HG02981 (cell line): ENCODE data around the gene MTF1.

ENCODE experiments used
- ATAC-seq: cut with Tn5 transposase; IDR thresholded peaks from one replicate; pipeline ENCODE4 v1.9.1; 2021; ENCODE audit warnings: mild to moderate bottlenecking, moderate library complexity; ENCODE audit not compliant: unreplicated experiment

Gene MTF1

DNA sequence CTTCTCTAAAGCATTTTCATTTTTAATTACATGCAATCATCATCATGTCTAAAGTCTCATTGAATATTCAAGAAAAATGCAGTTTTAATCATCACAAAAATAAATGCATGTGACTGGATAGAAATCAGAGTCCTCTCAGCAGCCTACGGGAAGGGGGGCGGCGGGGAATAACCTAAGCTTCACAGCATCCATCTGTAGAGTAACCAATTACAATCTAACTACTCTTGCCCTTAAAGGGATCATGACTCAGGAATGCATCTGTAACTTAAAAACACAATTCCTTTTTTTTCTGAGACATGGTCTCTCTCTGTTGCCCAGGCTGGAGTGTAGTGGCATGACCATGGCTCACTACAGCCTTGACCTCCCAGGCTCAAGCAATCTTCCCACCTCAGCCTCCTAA, 22.6 kb downstream of the MTF1 start:
- no peak for ATAC-seq

DNA sequence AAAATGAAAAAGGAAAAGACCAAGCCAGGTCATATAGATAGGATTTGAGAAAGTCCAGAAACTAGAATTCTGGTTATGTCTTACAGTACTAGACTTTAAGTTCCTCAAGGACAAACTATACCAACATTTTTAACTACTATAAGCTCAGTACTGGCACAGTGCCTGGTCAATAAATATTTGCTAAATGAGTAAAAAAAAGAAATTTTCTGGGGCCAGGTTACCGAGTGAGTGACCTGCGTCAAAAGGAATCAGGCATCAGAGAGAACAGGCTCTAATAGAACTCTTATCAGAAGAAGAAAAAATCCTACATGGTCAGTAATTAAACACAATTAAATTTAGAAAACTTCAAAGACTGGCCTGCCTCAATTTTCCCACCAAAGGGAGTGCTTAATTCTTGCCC, 27.6 kb downstream of the MTF1 start:
- ATAC-seq: no peak

DNA sequence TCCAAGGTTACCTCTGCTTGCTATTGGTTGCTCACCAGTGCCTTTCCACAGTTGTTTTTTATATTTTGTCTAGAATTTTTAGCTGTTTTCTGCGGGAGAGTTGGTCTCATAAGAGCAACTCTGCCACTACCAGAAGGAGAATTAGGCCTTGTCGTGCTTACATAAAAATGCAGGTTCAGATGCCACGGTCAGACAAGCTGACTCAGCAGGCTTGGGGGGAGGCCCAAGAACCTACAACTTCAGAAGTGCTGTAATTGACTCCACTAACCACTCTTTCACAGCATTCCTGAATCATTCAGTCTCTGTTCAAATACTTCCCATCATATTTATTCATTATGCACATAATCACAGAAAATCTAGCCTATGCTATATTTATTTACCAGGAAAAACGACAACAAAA, 28.3 kb downstream of the MTF1 start:
- no peak for ATAC-seq

DNA sequence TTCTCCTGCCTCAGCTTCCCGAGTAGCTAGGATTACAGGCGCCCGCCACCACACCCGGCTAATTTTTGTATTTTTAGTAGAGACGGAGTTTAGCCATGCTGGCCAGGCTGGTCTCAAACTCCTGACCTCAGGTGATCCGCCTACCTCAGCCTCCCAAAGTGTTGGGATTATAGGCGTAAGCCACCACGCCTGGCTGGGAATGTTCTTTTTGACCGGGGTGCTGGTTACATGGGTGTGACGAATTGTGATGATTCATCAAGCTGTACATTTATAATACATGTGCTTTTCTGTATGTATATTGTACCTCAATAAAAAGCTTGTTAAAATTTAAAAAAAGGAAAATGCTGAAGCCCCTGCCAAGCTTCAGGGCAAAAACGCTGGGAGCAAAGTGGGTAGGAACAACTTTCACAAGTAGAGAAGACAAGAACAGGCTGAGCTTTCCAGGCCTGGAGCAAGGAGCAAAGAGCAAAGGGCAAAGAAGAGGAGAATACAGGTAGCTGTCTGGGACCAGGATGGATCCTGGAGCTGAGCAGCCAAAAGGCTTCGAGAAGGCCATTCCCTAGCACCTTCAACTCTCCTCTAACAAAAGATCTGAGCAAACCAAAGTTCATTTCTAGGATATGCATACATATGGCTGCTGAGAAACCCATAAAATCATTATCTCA, 30.9 kb downstream of the MTF1 start:
- no peak for ATAC-seq

DNA sequence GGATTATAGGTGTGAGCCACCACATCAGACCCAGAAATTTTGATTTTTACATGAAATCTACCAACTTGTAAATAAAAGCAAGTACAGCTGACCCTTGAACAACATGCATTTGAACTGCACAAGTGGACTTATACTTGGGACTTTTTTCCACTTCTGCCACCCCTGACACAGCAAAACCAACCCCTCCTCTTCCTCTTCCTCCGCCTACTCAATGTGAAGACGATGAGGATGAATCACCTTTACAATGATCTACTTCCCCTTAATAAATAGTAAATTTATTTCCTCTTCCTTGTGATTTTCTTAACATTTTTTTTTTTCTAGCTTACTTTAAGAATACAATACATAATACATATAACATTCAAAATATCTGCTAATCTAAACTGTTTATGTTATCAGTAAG, 33.9 kb downstream of the MTF1 start:
- ATAC-seq: no peak

DNA sequence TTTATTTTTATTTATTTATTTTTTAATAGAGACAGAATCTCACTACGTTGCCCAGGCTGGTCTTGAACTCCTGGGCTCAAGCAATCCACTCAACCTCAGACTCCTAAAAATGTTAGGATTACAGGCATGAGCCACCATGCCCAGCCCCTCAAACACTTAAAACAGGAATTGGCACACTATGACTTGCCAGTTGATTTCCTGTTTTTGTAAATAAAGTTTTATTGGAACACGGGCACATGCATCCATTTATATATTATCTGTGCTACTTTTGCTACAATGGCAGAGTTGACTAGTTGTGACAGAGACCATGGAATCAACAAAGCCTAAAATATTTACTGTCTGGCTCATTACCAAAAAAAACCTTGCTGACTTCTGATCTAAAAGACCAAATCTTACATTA, 35.4 kb downstream of the MTF1 start:
- no peak for ATAC-seq

DNA sequence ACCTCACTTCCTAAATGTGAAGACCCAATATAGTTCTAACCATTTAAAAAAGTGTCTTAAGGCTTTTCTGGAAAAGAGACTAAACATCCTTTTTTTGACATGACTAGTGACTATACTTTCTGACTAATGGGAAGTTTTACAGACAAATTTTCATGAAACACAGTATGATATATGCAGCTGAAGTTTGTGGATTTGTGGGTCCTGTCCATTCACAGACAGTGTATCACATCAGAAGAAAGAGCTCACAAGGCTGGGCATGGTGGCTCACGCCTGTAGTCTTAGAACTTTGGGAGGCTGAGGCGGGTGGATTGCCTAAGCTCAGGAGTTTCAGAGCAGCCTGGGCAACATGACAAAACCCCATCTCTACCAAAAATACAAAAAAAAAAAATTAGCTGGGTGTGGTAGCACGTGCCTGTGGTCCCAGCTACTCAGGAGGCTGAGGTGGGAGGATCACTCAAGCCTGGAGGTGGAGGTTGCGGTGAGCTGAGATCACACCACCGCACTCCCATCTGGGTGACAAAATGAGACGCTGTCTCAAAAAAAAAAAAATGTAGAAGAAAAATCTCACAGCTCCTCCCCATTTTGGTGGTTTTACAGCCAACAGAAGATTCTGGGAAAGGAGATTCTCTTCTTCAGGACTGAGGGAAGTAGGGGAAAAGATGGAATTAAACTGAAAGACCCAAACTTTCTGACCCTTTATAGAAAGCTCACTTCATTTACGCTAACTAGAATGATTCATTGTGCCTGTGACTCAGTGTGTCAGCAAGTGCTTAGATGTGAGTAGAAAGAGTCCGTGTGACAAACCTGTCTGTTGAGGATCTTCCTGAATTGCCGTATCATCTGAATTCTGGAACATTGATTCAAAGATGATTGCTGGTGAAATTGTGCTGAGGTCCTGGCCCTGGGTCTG, 36.2 kb downstream of the MTF1 start:
- no peak for ATAC-seq

DNA sequence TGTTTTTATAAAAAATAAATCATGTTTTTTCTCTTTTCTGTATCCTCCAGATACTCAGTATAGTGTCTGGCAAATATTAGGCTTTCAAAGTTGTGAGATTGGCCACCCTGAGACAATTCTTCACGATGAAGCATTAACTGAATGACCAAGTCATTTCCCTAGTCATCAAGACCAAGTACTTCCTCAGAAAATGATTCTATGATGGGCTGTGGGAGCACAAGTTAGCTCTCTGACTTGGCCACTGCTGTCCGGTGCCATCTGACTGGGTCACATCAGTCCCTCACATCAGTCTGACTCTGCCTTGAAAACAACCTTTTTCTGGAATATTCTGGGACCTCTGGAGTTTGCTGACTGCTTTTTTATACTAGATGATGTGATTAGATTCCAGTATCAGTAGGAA, 37.9 kb downstream of the MTF1 start:
- ATAC-seq: no peak

DNA sequence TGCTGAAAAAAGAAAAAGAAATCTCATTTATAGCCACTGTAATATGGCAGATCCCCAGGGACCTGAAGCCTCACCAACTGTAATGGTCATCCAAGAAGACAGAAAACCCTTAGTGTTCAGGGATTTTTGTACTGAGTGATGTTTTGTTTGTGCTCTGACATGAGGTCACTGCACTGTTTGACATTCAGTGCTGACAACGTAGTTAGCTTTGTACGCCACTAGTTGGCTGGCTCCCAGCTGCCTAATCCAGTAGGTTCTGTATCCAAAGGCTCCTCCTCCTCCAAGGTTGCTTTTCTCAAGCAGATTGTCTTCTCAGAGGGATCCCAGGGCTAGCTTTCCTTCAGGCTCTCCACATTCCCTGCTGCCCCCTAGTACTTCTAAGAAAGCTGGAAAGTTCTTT, 41.9 kb downstream of the MTF1 start:
- ATAC-seq: no peak

DNA sequence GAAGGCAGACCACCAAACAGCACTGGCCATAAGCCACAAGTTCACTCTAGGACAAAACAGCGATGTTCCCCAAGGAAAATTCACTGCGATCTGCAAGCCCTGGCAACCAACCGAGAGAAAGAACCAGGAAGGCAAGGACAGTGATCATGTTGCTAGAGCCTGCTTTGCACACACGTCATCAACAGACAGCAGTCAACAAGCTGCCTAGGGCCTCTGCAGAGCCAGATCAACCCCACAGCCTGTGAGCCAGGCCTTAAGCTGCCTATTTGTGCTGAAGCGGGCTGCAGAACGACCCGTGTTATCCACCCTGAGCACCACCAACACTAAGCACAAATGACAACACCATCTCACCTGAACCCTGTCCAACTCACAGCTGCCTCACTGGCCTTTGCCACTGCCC, 45.1 kb downstream of the MTF1 start:
- ATAC-seq: no peak

DNA sequence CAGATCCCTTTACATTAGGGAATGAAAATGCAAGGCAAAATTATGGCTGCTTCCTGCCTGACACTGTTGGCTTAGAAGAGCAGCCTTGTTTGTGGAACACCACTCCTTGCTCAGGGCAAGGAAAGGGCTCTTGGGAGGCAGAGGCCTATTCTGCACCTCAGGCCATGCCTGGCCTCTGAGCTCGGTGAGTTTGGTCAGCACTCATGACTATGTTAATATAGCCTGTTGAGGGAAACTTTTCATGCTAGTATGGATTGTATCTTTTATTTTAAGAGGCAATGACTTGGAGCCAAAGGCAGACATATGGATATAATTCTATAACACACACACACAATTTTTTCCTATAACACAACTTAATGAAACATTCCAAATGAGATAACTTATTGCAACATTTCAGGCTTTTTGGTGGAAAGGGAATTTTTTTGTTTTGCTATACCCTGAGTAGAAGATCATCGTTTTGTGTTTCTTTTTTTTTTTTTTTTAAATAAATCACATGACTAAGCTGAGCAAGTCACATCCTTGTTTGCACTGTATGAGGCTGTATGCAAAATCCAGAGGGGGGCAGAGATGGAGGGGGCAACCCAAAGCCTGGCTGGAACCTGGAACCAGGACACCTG, 45.8 kb downstream of the MTF1 start:
- no peak for ATAC-seq

DNA sequence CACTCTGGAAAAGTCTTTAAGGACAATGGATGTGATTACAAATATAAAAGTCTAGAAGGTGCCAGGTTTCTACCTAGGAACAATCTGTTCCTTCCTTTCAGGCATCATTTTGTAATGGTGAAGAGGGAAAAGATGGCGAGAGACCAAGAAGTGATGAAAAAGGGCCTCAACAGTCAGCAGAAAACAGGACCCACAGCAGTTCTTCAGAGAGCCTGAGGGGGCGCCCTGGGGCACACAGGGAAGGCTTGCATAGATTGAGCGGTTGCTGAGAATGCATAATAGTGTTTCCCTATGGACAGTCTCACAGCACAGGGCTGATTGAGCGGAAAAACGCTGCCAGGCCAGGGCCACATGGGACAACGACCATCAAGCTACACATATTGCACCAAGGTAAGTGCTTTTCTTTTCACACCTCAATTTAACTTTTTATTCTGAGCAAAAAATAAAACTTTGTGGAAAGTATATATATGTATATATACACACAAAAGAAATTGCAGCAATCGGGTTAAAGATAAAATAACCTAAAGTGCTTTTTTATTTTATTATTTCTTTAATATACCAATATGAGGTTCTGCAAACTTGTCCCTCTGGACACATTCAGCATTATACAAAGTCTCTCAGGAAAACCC, 48.3 kb downstream of the MTF1 start:
- ATAC-seq: no peak

DNA sequence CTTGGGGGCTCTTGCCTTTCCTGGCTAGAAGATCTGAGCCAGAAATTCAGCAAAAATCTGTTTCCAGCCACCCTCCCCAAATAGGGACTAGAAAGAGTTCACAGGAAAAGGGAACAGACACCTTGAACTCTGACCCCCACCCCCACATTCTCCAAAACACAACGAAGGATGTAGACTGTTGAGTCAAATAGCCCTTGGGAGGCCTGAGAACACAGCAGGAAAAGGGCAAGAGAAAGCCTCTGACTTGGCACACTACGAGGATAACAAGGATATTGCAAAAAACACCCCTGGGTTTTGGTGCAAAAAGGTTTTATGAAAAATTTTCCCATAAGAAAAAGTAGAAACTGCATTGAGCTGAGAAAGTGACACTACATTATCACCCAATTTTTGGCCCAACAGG, 49.5 kb downstream of the MTF1 start:
- ATAC-seq: no peak

DNA sequence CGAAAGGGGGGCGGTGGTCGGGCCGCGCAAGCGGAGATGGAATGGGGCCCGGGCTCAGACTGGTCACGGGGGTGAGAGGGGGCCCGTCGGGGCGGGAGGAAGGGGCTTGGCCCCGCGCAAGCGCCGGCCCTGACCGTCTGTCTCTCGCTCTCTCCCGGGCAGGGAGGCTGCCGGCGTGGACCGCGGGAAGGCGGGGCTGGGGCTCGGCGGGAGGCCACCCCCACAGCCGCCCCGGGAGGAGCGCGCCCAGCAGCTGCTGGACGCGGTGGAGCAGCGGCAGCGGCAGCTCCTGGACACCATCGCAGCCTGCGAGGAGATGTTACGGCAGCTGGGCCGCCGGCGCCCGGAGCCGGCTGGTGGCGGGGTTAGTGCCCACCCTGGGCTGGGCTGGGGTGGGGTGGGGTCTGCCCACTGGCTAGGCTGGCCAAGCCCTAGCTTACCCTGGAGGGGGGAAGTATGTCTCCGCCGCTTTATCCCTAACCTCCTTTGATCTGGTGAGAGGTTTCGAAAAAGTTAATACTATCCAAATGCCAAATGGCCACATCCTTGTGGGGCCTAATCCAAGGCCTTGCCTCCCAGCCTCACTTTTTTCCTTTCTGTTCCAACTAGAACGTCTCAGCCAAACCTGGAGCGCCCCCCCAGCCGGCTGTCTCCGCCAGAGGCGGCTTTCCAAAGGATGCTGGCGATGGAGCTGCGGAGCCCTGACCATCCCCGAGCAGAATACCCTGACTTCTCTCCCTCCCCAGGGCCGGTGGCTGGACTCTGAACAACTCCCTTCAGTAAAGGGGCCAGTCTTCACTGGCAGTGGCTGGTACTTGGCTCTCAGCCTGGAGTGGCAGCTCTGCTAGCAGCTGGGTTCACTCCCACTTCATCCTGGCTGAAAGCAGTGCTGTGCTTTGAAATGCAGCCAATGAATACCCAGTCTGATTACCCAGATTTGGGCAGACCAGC, 50.7 kb downstream of the MTF1 start:
- peak; percentile 29 for ATAC-seq

DNA sequence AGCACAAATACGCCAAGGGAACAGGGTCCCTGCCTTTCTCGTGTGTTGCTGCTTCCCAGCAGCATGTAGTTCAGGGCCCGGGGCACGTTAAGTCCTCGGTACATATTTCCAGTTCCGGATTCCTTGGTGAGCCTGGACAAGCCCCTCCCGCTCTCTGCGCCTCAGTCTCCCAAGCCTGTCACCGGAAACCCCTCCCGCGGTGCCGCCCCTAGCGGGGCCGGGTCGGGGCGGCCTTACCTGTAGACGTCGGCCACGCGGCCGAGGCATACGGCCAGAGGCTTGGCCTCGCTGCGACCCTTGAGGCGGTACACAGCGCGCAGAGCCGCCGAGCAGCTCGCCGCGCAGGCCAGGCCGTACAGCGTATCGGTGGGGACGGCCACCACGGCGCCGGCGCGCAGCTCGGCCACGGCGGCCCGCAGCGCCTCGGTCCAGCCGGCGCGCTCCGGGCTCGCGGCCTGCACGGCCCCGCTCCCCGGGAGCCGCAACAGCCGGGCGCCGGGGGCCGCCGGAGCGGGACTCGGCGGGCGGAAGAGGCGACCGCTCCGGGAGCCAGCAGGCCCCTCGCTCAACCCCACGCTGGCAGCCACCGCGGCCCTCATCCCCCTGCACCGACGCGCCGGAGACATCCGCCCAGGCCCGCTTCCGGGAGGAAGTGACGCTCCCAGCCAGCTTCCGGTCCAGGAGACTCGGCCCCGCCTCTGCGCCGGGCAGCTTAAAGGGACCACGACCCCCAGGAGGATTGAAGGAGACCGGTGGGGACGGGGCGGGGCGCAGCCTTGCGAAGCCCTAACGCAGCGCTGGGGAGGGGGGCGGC, 51.6 kb downstream of the MTF1 start, which contains the start of the genes C1orf122 and YRDC:
Gene C1orf122, plus strand, starts transcription at position 236 of the 814 bp plus-strand sequence. CDS start 615 bp downstream, outside the sequence.
Gene YRDC, minus strand, starts transcription at position 654 of the 814 bp plus-strand sequence. Its CDS starts 28 bp downstream, at position 626.
- peak; percentile 84 for ATAC-seq

DNA sequence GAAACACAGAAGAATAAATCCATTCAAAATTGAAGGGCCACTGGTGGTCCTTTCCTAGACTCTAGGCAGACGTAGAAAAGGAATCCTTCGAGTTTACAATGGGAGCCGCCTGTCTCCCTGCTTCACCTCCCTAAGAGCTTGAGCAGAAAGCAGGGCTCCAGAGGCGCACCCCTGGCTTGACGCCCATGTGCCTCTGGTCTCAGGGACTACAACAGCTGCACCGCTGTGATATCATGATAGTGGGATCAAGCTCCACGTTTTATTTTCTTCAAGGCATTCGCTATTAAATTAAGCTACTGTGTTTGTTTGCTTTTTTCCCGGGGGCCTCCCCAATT, 52.2 kb downstream of the MTF1 start:
- no peak for ATAC-seq

DNA sequence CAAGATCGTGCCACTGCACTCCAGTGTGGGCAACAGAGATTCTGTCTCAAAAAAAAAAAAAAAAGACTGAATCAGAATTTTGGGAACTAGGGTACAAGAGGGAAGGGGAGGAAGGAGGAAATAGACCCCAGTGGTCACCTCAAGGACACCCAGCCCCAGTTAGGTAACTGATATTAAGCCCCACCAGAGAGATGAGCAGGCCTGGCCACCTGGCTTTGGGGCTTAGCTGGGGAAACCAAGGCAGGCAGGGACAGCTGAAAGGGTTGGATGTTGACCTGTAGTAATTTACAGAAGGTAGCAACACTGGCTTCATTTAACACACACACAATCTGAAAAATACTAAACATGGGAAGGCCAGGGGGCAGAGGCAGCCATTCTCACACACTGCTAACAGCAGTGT, 57.0 kb downstream of the MTF1 start:
- no peak for ATAC-seq

DNA sequence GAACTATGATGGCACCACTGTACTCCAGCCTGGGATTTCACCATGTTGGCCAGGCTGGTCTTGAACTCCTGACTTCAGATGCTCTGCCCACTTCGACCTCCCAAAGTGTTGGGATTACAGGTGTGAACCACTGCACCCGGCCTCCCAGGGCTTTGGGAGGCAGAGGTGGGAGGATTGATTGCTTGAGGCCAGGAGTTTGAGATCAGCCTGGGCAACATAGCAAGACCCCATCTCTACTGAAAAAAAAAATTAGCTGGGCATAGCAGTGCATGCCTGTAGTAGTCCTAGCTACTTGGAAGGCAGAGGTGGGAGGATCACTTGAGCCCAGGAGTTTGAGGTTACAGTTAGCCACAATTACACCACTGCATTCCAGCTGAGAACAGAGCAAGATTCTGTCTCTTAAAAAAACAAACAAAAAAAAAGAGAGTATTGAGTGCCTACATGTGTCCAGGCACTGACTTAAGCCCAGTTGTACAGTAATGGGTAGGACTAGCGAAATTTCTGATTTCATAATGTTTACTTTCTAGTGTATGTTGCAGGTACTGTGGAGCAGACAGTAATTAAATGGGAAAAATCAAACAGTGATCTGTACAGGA, 61.5 kb downstream of the MTF1 start:
- no peak for ATAC-seq
